ENCODE data around the gene MYOD1. TPM values are rescaled to one million over a fixed set of nuclear protein-coding genes. Genes with fewer than 3 reads are reported as not detected.

The MYOD1 gene
- total RNA-seq, 1 donor from 2014 or later: not detected

GRCh38 chr11:17770917-17771316 lies 51.5 kb downstream of the MYOD1 start:
- TF ChIP-seq CTCF (conservative IDR thresholded peaks at IDR 0.05; ENCODE audit: low read depth, low read length): peak; percentile 19
- no peak overlapping the region for H3K4me3 ChIP-seq (ENCODE audit: low read depth, low read length)
- no peak for DNase-seq (ENCODE audit: low read depth)

DNA sequence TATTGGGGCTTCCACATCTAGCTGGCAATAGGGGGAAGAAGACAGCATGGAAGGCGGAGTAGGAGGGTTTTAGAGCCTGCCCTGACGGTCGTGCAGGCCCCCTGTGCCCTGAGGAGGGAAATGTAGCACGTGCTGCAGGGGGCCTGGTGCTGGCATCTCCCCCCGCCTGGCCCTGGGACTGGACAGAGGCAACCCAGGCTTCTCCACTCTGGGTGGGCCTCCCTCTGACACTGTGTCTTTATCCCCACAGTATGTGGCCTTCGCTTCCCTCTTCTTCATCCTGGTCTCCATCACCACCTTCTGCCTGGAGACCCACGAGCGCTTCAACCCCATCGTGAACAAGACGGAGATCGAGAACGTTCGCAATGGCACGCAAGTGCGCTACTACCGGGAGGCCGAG lies 52.0 kb downstream of the MYOD1 start:
- no peak for DNase-seq (ENCODE audit: low read depth)
- no peak for TF ChIP-seq CTCF (conservative IDR thresholded peaks at IDR 0.05; ENCODE audit: low read depth, low read length)
- H3K4me3 ChIP-seq (ENCODE audit: low read depth, low read length): no peak overlapping the region

Other genes starting within 250 kb of the MYOD1 start
- not detected in 2 replicates for gene ABCC8, start 242.7 kb upstream of the MYOD1 start, total RNA-seq
- gene USH1C, start 175.2 kb upstream of the MYOD1 start, total RNA-seq: 1.1 TPM in 1 of 2 replicates, not detected in the other
- not detected in 2 replicates for gene OTOG, start 172.3 kb upstream of the MYOD1 start, total RNA-seq
- gene KCNC1, start 15.2 kb downstream of the MYOD1 start, total RNA-seq: not detected in 2 replicates

Measured in epithelial cell of proximal tubule (primary cell).